Esophagus squamous epithelium (tissue), 4 donors: ENCODE measurements around the gene CCER1.

Experiments used
- CTCF ChIP-seq, 6 experiments: fragments of 450-650 bp in 4 of 6; fragments of 200-600 bp in 2 of 6; sonication (generic) in 2 of 6; IDR thresholded peaks; one replicate each; pipeline ENCODE4 v1.5.1; 2016 to 2019; ENCODE audit warnings: antibody characterized with exemption in 6 of 6, mild to moderate bottlenecking in 4 of 6, moderate library complexity in 4 of 6
- POLR2A ChIP-seq, 4 donors: fragments of 450-650 bp; IDR thresholded peaks; one replicate each; pipeline ENCODE4 v1.6.1; 2017; ENCODE audit warnings: antibody characterized with exemption in 4 of 4, mild to moderate bottlenecking in 4 of 4, moderate library complexity in 3 of 4

GRCh38 chr12:90924406-90924805 lies 30.6 kb downstream of the CCER1 start:
- TF ChIP-seq CTCF (IDR thresholded peaks at IDR 0.05) (no peak), POLR2A (IDR thresholded peaks at IDR 0.05) (no peak)
